HCEC 1CT (cell line): ENCODE results near the gene RABGAP1L.
"Not testable (repeated sequence)": the region's sequence is repeated elsewhere in the genome, so short reads cannot be mapped to it uniquely, and the experiment has no call there.

Experiments
- DNase-seq: peaks from one replicate; pipeline ENCODE4 v3.0.0-alpha.2; 2017

Gene RABGAP1L

DNA sequence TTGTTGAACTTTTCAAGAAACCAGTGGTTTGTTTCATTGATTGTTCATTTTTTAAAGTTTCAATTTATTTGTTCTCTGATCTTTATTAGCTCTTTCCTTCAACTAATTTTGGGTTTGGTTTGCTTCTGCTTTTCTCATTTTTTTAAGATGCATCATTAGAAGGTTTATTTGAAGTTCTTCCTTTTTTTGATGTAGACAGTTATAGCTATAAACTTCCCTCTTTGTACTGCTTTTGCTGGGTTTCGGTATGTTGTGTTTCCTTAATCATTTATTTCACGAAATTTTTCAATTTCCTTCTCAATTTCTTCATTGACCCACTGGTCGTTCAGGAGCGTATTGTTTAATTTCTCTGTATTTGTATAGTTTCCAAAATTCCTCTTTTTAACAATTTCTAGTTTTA is 155.1 kb downstream of the RABGAP1L start:
- no peak for DNase-seq

GRCh38 chr1:174315239-174315638 is 155.9 kb downstream of the RABGAP1L start:
- DNase-seq: no peak

DNA sequence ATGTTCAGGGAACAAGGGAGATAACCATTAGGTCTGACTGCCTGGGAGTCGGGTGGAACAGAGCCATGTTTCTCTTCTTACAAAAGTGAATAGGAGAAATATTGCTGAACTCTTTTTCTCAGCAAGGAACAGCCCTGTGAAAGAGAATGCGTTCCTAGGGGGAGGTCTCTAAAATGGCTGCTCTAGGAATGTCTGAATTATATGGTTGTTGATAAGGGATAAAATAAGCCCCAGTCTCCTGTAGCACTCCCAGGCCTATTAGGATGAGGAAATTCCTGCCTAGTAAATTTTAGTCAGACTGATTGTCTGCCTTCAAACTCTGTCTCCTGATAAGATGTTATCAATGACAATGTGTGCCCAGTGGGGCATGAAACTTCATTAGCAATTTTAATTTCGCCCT is 161.6 kb downstream of the RABGAP1L start:
- not testable (repeated sequence) for DNase-seq

- DNase-seq: no peak
Measured at GRCh38 chr1:174322202-174322862, 163.0 kb downstream of the RABGAP1L start.

DNA sequence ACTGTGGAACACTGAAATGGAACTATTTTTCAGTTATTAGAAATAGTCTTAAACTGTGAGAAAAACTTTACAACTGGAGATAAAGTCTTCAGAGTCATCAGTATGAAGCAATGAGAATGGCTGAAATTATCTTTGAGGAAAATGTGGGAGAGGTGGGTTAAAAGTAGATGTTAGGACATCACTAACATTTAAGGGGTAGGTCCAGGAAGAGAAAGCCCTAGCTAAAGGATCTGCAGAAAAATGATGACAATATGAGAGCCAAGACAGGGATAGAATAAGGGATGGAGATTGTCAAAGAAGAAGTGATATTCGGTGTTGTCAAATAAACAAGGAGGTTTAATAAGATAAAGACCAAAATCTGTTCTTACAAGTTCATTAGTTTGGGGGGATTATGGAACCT is 165.2 kb downstream of the RABGAP1L start:
- no peak for DNase-seq

DNA sequence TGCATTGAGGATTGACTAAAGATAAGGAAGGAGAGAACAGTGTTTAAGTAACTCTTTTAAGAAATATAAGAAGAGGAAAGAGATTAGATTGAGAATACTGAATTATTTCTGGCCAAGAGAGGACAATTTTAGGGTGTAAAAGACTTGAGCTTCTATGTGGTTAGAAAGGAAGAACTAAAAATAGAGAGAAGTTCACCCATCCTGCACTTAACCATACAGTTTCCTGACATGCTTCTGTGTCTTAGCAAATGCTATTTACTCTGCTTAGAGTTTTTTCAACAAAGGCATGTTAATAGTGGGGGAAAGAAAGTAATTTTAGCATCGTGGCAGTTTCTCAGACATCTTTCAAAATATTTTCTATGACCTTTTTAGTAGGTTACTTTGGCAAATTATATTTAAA is 165.6 kb downstream of the RABGAP1L start:
- no peak for DNase-seq

- DNase-seq: no peak
Measured at GRCh38 chr1:174326278-174326677, 167.0 kb downstream of the RABGAP1L start.

DNA sequence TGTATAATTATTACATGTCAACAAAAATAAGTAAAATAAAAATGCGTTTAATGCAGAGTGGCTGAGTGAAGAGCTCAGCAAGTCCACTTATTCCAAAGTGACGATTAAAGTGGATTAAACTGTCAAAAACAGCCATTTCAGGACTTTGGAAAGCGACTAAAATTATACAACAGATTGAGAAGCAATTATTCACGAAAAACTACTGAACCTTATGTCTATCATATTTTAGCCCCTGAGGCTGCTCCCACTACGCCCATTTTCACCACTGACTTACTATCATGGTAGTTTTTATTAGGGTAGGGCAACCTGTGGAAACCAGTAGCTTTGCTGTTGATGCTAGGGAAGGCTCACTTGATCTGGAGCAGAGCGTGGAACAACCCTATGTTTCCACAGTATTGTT is 174.1 kb downstream of the RABGAP1L start:
- no peak for DNase-seq

- DNase-seq: no peak
Measured at GRCh38 chr1:174337000-174337681, 177.8 kb downstream of the RABGAP1L start.

GRCh38 chr1:174340404-174340803 is 181.1 kb downstream of the RABGAP1L start:
- not testable (repeated sequence) for DNase-seq

- no peak for DNase-seq
Measured at GRCh38 chr1:174344162-174344561, 184.8 kb downstream of the RABGAP1L start.

- peak; percentile 39 for DNase-seq
Measured at GRCh38 chr1:174352117-174352516, 192.8 kb downstream of the RABGAP1L start.

GRCh38 chr1:174352883-174353608 is 193.7 kb downstream of the RABGAP1L start:
- no peak for DNase-seq

- no peak for DNase-seq
Measured at GRCh38 chr1:174358344-174358743, 199.0 kb downstream of the RABGAP1L start.

DNA sequence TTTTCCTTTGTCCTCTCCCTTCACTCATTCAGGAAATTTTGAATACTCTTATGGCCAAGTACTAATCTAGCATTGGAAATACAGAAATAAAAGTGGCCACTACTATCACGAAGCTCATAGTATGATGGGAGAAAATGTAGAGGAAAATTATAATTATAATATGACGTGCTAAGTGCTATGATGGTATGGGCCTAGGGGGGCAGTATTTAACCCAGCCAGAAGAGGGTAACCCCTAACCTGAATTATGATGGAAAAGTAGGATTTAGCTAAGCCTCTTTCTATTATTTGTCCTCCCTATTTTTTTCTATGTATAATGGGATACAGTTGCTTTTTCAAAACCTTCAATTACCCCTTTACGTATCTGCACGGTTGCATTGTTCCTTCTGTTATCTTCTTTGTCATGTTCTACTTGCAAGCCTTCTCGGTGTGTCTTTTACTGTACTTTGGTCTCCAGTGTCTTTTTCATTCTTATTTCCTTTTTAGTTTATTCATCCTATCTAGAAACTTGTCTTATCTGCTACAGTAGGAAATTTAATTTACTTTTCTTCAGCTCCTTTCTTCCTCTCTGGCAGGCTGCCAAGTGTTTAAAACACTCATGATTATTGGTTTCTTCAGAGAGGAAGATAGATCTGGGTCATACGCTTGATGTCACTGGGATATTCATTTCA is 199.6 kb downstream of the RABGAP1L start:
- no peak for DNase-seq

DNA sequence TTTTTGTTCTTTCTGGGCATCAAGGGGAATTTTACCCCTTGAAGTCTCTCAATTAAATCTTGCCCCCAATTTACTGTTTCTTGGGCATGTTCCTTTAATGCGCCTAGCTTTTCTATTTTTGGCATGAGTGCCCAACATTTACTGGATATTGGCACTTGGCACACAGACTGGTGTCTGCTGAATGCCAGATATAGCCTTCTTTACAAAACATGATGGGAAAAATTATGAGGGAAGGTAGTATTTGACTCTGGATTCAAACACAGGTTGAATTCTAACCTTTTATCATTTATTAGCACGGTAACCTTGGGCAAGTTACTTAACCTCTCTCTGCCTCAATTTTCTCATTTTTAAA is 200.1 kb downstream of the RABGAP1L start:
- no peak for DNase-seq

DNA sequence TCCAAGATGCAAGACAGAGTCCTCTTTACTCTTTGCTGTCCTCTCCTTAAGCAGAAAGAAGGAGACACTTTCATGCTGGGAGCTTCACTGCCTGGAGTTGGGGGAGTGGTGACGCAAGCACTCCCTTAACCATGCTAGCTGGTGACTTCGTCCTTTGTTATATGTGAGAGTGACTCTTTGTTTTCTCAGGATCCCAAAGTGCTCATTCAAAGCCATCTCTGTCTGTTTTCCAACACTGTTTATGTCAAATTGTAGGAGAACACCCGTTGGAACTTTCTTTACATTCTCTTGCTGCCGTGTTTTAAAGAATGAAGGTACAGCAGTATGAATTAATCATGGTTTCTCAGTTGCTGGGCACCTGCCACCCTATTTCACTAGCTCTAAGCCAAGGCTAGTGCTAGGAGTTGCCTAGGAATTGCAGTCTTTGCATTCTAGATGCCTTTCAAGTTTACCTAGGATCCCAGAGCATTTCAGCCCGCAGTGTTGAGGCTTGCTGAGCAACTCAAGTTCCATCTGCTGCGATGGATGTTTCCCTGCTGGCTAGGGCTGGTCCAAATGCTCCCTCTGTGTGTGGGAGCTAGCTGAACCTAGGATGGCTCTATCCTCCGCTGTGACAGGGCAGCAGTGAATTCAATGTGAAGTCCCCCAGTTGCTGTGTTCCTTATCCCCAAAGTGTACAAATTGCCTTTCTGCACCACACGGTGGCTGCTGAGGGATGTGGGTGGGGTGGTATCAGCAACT is 205.8 kb downstream of the RABGAP1L start:
- no peak for DNase-seq

- DNase-seq: no peak
Measured at GRCh38 chr1:174366946-174367345, 207.6 kb downstream of the RABGAP1L start.

DNA sequence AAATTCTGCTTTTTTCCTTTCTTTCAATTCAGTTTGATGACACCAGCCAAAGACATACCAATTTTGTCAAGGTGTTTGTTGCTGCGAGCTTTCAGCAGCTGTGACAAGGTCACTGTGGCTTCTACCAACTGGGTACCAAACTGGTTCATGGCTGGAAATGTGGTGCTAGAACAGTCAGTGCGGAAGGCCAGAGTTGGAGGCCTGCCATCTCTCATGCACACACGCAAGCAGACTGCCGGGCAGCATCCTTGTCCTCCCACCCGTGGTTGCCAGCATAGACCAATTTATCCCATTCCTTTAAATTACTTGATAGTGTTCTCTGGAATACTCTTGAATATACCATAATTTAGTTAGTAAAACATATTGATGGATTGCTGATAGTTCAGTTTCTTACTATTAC is 208.6 kb downstream of the RABGAP1L start:
- no peak for DNase-seq

DNA sequence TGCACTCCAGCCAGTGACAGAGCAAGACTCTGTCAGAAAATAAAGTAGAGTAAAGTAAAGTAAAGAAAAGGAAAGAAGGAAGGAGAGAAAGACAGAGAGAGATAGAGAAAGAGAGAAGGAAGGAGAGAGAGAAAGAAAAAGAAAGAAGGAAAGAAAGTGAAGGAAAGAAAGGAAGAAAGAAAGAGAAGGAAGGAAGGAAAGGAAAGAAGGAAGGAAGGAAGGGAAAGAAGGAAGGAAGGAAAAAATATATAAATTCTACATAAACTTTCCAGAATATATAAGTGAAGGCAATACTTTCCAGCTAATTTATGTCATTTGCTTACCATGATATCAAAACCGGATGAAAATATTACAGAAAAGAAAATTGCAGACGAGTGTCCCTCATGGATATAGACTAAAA is 216.7 kb downstream of the RABGAP1L start:
- DNase-seq: no peak

DNA sequence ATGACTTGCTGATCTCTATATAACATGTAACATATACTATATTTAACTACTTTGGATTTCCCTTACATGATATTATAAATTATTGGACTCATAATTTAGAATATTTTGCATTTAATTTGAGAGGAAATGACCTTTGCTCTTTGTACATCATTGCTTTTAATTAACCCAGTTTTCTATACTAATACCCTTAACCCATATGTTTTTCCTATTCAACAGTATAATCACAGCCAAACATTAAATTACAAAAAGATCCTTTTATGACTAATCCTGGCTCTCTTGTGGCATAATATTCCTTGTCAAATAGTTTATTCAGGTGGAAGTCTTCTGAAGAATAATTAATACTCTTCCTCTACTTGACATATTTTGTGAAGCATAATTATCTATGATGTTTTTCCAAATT is 232.4 kb downstream of the RABGAP1L start:
- no peak for DNase-seq

DNA sequence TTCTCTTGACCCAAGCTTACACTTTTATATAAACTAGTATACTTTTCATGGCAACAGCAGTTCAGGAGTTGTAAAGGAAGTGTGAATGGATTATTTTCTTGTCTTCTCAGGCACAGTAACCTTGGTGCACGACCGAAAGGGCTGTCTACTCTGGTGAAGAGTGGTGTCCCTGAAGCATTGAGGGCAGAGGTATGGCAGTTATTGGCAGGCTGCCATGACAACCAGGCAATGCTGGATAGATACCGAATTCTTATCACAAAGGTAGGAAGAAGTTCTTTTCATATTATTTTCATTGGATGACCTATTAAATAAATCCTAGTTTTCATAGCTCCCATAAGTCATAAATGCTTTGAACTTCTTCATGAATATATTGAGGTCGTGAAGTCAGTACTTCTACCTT is 234.6 kb downstream of the RABGAP1L start:
- DNase-seq: no peak

DNA sequence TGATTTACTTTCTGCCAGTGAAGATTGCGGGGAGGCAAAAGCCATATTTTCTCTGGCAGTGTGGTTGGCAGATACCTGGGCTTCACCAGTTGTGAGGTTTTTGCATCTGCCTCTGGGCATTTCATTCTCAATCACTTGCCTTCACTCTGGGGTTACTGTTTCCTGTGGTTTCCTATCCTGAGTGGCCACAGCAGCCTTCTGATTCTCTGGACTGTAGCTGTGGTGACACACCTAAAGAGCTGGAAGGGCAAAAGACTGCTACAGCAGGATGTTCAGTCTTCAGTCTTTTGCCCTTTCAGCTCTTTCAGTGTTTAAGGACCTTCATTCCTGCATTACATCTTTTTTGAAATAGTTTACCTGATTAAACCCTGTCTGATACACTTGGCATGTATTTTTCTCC is 237.9 kb downstream of the RABGAP1L start:
- DNase-seq: no peak
